Measurements from ENCODE around the gene EFNA5. TPM values are rescaled to one million over a fixed set of nuclear protein-coding genes. Genes with fewer than 3 reads are reported as not detected.

EFNA5 gene
- total RNA-seq, 1 donor from 2014 or later, result 40.9 TPM

DNA sequence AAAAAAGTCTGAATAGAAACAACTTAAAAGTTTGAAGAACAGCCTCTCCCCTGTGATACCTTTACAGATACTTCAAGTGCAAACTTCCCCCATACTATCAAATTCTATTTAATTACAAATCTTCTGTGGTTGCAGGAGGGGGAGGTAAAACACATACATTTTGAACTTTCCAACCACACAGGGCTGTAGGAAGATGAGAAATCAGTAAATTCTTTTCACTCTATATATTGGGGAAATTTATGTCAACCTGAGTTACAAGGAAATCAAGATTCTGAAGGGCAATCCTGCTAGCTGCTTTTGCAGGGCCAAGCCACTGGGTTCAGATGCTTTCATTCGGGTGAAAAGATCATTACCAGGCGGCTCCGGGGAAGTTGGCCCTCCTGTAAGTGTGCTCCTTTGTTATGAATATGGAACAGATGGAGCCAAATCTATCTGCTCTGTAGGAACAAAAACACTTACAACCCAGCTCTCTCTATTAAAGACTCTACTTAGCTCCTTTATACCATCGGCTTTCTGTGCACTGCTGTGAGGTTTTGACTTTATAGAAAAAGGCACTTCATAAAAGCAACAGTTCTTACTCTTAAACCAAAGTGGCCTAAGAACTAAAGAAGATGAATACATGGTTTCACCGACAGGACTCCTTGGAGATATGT lies 269.1 kb downstream of the EFNA5 start:
- intact Hi-C loops (cut with DNase I), result loop anchor here (5.0 kb wide), 2 partner anchors 76 to 271 kb away; partner anchors contain the start of gene EFNA5
- no peak for DNase-seq (ENCODE audit: low spot score)

DNA sequence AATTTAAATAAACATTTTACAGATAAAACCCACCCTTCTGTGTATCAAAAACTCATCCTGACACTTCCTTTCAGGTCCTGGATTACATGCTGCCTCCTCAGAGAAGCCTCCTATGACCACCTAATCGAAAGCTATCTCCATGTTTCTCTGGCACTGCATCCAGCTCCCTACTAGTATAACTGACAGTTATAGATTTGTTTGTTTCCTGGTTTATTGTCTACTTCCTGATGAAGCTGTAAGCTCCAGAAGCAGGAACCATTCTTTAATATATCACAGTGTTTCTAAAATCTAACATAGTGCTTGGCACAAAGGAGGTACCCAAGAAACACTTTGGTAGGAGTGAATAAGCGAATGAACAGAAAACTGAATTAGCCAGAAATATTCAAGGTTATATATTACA lies 270.4 kb downstream of the EFNA5 start:
- intact Hi-C loops (cut with DNase I), result loop anchor here (5.0 kb wide), 2 partner anchors 77 to 272 kb away; partner anchors contain the start of gene EFNA5
- DNase-seq (ENCODE audit: low spot score), result no peak

DNA sequence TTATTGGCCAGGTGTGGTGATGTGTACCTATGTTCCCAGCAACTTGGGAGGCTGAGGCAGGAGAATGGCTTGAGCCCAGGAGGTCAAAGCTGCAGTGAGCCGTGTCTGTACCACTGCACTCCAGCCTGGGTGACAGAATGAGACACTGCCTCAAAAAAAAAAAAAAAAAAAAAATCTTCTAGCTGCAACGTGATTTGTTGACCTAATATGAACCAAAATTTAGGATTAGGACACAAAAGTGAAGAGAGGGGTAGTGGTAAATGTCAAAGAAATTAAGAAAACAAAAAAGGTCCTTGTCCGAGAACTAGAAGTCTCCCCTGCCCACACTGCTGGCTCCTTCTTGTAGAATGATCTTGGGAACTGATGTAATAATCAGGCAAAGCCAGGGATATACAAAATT lies 272.0 kb downstream of the EFNA5 start:
- intact Hi-C loops (cut with DNase I), result no loop called here
- DNase-seq (ENCODE audit: low spot score), result no peak

DNA sequence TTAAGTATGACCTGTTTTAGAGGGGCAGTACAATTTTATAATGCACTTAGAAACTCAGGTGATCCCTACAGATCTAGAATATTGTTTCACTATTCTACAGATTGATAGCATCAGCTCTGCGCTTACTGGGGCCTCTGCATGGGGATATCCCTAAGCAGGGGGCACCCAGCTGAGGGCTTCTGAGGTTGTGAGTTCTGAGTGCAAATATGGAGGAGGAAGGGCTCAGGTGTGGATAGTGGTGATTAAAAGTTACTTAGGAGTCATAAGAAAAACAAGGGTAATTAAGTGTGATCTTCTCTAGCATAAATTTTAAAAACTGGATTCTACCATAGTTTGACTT lies 274.4 kb downstream of the EFNA5 start:
- DNase-seq (ENCODE audit: low spot score), result no peak
- intact Hi-C loops (cut with DNase I), result no loop called here

DNA sequence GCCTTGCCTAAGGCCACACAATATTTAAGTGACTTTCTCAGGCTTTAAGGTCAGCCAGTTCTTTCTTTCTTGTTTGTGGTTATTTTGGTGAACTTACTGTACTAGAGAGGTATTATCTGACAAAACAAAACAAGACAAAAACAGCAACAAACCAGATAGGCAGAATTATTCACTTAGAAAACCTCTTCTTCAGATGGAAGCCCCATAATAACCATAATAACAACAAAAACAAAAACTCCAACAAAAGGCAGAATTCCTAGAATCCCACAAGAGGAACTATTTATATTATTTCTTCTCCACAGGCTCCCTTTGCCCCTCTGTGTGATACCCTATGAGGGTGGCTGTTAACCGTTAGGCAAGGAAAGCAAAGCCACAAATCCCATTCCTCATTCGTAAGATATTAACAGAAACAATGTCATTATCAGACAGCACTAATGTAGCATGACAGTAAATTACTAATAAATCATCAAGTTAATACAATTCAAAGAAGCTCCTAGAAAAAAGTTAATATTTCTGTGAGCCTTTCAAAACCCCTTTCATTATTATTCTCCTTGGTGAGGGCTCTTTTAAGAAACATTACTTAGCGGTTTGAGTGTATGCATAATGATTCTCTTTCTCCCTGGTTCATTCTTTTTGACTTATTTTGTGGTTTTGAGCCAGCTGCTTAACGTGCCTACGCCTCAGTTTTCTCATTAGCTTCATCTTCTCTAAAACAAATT lies 274.9 kb downstream of the EFNA5 start:
- no peak for DNase-seq (ENCODE audit: low spot score)
- intact Hi-C loops (cut with DNase I), result no loop called here

DNA sequence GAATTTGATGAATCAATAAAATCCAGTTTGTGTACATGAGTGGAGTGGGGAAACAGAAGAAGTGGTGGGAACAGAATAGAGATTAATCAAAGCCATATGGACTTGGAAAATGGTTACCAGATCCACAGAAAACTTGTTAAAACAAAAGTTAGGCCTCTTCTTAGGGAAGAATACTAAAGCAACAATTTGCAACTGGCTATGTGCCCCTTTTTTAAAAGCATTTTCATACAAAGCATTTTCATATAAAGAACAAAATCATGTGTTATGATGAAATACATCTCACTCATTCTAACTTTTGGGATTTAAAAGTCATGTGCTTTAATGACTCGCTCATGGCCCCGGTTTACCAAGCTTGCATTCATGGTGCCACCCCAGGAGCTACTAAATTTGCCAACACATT lies 276.9 kb downstream of the EFNA5 start:
- intact Hi-C loops (cut with DNase I), result no loop called here
- DNase-seq (ENCODE audit: low spot score), result no peak

DNA sequence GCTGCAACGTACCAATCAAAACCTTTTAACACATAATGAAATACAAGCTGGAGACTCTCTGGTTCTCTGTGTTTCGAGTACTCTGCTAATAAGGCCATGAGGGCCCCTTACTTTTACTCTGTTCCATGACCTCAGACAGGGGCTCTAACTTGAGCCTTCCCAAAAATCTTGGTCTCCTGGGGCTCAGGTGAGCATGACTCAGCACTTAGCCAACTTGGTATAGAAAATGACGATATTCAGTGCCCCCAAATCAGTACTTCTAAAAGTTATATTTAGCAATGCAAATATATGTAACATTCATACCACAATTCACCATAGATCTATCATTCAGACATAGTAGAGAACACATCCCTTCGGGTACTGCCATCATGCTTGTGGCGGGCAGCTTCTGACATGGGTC lies 278.9 kb downstream of the EFNA5 start:
- DNase-seq (ENCODE audit: low spot score), result no peak
- intact Hi-C loops (cut with DNase I), result no loop called here

DNA sequence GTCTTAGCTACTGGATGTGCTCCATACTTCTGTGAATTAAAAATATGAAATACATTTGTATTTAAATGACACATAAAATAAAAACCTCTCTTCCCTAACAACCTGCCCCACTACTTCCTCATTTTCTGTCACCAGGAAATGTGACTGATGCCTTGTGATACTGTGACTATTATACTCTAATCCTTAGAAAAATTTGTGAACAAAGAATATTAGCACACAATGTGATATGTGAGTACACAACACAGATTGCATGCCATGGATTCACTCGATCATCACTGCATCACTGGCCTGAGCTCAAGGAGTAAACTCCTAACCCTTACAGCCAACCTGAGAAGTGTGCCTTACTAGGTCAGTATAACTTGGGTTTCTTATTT lies 281.0 kb downstream of the EFNA5 start:
- intact Hi-C loops (cut with DNase I), result loop anchor here (2.0 to 10.0 kb wide), 3 partner anchors 155 to 283 kb away; partner anchors contain the start of gene EFNA5
- no peak for DNase-seq (ENCODE audit: low spot score)

DNA sequence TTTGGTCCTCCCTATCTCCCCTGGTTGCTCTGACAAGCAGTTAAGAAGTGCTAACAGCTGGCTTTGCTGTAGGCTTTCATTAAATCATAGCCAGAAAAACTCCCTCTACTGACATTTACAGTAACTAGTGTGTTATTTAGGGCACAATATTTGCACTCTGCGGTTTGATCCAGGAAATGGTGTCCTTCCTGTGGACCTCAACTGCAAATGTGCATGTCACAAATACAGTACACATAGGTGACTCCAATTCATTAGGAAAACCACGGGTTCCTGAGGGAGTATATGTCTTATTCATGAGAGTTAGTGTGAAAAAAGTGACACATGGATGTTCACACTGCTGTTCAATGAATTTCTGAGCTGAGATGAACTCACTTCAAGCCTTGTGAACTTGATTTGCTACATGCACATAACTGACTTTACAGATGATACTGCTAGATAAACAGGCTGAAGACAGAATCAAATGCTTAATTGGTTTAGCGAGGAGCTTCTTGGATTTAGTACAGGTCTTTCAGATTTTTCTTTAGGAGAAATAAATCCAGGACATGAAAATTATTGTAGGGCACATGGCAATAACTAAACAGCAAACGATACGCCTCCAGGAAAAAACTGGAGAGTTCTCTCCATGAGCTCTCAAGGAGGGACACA lies 281.5 kb downstream of the EFNA5 start:
- DNase-seq (ENCODE audit: low spot score), result no peak
- intact Hi-C loops (cut with DNase I), result loop anchor here (2.0 to 10.0 kb wide), 3 partner anchors 156 to 283 kb away; partner anchors contain the start of gene EFNA5

DNA sequence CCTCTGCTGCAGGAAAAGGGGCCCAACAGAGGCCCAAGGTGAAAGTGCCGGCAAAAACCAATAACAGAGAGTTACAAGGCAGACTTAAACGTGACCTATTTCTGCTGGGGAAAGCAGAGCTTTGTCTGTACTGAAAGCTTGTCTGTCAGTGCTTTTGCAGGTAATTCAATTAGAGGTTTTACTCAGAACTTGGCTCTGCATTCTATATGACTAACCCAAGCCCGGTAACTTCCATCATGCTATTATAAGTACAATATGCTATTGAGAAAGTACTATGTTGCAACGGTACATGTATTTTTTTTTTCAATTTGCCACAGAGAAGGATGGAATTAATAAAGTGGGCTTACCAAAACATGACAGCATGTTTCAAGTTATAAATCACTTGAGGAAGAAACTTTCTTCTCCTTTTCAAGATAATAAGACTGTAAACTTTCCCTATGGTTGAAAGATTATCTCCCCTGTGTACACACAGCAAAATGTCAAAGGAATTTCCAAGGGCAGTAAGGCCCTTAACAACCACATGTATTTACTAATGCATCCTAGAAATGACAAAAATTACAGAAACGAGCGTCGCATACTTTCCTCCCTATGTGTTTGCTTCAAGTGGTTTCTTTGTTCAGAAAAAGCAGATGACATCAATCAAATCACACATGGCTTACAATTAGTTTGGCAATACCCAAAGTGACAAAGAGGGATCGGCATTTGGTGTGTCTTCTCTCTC lies 282.4 kb downstream of the EFNA5 start:
- no peak for DNase-seq (ENCODE audit: low spot score)
- intact Hi-C loops (cut with DNase I), result loop anchor here (2.0 to 10.0 kb wide), 3 partner anchors 156 to 284 kb away; partner anchors contain the start of gene EFNA5

DNA sequence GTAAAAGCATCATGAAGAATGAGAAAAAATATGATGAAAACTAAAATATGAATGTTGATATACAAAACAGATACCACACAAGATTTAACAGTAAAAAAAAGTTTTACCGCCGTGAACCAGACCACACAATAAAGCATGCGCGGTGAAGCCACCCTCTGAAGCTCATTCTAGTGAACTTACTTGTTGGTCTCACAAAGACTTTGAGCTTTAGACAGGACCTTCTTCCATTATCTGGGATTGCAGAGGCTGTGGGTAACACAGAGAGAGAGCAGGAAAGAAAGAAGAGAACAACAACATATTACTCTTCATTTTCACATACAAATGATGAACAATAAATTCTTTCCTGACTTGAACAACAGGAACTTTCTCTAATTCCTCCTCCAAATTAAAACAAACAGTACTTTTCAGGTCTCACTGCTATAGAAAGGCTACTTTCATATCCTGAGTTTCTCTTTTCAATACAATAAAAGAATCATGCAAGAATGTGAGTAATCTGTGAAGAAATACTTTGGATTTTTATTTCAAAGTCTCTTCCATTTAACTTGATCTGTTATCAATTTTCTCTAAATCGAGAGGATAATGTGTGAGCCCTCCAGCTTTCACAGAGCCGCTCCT lies 283.1 kb downstream of the EFNA5 start:
- no peak for DNase-seq (ENCODE audit: low spot score)
- intact Hi-C loops (cut with DNase I), result loop anchor here (2.0 to 10.0 kb wide), 3 partner anchors 157 to 285 kb away; partner anchors contain the start of gene EFNA5

DNA sequence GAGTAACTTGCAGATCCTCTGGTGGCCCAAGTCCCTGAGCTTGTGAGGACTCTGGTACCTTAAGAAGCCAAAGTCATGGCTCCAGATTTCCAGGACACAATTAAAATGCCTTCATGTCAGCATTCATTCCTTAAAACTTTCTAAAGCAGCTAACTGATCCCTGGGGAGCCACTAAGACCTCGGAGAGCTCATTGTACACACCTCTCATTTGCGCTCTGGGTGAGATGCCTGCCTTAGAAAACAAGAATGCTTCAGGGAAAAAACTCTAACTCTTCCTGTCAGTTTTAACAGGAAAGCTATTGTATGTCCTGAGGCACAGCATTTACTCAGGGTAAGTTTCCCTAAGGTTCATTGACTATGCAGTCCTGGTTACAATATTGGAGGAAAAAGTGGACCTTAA lies 285.0 kb downstream of the EFNA5 start:
- intact Hi-C loops (cut with DNase I), result loop anchor here (5.0 to 10.0 kb wide), 2 partner anchors 159 to 287 kb away; partner anchors contain the start of gene EFNA5
- no peak for DNase-seq (ENCODE audit: low spot score)

DNA sequence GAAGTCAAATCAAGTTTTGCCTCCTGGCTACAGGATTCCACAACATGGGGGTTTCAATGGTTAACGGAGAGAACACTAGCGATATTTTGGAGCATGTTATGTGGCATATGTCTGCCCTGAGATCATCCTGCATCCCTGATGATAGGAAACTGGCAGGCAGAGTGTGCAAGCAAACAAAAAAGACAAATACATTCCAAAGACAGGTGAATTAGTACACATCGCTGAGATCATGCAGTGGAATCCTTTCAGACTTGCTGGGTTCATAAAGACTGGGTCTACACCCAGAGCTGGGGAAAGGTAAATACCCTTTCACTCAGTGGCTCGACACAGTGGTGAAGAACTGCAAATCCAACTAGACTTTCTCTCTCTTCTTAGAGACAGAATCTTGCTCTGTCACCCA lies 286.5 kb downstream of the EFNA5 start:
- no peak for DNase-seq (ENCODE audit: low spot score)
- intact Hi-C loops (cut with DNase I), result loop anchor here (5.0 to 10.0 kb wide), 2 partner anchors 161 to 188 kb away; no protein-coding TSS in a partner anchor

DNA sequence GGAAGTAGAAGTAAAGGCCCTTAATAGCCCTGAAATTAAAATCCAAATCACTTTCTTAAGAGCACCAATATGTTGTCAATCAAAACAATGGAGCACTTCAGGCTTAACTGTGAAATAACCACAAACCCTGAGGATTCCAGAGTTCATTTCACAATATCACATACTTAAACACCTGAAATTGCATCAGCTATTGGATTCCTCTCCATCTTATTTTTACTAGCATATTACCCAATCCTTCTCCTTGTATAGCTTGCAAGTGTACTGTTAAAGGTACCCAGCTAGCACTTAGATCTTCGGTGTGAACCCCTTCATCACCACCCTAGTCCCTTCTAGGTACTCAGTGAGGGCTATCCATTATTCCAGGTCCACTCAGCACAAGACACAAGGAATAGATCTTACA lies 287.3 kb downstream of the EFNA5 start:
- intact Hi-C loops (cut with DNase I), result loop anchor here (5.0 to 10.0 kb wide), 2 partner anchors 161 to 189 kb away; no protein-coding TSS in a partner anchor
- DNase-seq (ENCODE audit: low spot score), result no peak

DNA sequence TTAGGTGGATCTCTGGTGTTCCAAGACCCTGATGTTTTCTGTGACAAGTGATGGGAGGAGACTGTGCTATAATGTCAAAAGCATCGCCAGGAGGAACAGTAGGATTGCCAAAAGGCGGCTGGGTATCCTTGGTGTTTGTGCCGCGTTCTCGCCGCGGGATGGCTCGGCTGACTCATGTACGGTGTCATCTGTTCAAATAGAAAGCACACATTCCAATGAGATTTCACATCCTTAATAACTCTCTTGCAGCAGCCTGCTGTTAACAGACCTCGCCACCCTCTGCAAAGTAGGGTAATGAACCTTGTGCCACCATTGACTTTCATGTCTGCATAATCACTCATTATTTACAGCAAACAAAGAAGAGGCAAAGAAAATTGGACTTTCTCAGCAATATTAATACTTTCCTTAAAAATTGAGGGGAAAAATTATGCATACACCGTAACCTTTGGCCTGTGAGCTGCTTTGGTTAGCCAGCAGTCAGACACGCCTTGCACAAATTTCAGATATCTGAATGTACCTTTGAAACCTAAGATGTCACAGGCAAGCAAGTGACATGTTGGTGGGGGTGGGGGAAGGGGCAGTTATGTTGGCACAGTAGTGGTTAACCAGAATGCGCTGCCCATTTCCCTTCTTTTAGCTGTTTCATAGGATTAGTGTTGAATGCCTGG lies 289.4 kb downstream of the EFNA5 start:
- DNase-seq (ENCODE audit: low spot score), result no peak
- intact Hi-C loops (cut with DNase I), result loop anchor here (5.0 to 10.0 kb wide), 2 partner anchors 163 to 191 kb away; no protein-coding TSS in a partner anchor

DNA sequence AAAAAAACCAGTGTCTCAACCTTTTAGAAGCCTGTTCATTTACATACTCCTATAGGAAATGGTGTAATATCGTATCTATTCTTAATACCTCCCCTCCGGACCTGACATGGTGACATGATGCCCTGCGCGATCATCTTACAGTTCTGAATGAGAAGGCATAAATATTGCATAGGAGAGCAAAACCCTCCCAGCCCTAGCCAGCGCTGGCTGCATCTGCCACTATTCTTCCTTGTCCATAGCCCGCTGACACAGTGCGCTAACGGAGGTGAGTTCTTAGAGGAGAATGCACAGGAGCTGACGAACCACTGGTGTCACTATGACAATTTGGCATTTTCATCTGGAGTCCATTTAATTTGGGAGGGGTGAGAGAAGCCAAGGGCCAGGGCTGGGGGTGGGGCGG lies 290.1 kb downstream of the EFNA5 start:
- intact Hi-C loops (cut with DNase I), result loop anchor here (5.0 to 10.0 kb wide), 2 partner anchors 164 to 192 kb away; no protein-coding TSS in a partner anchor
- no peak for DNase-seq (ENCODE audit: low spot score)

DNA sequence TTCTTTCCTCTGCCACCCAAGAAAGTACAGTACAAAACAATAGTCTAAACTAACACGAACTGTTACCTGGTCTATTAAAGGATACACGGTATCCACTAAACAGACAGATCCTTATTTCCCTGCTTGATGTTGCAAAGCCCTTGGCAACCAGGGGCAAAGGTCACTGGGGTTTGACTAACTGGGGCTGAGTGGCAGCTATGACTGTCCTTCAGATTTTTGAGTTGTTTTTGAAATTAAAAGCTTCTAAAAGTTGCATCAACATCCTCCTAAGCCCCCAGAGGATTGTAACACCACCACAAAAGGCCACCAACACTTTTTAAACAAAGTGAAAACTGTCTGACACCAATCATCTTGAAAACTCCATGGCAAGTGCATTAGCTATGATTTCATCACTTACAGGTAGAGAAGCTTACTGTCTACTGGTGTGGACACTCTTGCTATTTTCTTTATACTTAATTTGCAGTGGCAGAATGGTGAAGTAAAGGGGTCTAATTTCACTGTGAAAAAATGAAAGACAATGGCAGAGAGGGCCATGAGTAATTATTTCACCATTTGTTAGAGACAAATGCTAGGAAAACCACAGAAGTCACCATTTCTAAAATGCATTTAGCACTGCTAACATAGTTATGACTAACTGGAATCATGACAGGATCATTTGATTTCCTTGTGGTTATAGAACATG lies 292.4 kb downstream of the EFNA5 start:
- no peak for DNase-seq (ENCODE audit: low spot score)
- intact Hi-C loops (cut with DNase I), result no loop called here

DNA sequence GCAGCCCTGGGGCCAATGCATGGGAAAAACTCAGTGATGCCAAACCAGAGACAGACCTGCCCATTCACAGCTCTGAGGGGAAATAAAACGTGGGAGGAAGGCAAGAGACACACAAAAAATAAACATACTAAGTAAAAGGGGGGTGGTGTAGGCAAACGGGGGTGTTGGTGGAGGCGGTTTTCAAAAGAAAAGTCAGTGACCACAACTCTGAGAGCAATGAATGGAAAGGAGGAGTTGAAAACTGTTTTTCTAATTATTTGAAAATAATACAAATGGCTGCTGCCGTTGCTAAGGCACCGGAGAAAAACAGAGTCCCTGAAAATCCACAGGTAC lies 293.5 kb downstream of the EFNA5 start:
- DNase-seq (ENCODE audit: low spot score), result no peak
- intact Hi-C loops (cut with DNase I), result no loop called here

All from cardiac septum (tissue), 1 donor.